ENCODE measurements around the gene DENND5B.

DENND5B gene

DNA sequence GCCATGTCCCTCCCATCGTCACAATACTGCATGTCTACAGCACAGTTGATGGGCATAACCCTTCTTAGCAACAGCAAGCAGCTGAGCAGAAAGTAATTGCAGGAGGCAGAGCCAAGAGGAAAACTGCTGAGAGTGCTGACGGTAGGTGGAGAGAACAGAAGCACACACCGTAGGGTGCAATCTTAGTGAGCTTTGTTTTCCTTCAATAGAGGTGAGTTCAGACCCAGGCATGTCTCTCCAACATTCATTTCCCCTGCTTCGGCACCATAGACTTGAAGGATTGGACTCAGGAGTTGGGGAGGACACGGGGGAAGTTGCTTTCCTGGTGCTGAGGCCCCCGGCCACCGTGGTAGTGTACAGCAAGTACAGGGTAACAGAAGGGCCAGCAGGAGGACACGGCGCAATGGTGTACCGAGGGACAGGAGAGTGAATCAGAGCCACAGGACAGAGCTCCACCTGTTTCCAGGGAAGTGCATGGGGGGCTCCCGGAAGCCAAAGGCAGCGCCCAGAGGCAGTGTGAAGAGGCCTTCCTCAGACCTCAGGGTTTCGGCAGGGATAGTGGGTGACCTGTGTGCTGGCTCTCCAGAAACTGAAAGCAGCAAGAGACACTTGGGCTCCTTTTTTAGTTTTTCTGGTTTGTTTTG is 228.7 kb downstream of the DENND5B start:
- TF ChIP-seq, protein P1, sequence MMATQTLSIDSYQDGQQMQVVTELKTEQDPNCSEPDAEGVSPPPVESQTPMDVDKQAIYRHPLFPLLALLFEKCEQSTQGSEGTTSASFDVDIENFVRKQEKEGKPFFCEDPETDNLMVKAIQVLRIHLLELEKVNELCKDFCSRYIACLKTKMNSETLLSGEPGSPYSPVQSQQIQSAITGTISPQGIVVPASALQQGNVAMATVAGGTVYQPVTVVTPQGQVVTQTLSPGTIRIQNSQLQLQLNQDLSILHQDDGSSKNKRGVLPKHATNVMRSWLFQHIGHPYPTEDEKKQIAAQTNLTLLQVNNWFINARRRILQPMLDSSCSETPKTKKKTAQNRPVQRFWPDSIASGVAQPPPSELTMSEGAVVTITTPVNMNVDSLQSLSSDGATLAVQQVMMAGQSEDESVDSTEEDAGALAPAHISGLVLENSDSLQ (IDR thresholded peaks at IDR 0.05): peak; percentile 28; the same call in 1 of the 2 replicates
- TF ChIP-seq ELF4 (IDR thresholded peaks at IDR 0.05): no peak
- CTCF ChIA-PET: interaction anchor here (1.7 kb wide), 1 partner anchor 10 kb away, joined by 3 read pairs; no protein-coding TSS in a partner anchor
- DNase-seq (ENCODE audit: extremely low spot score): peak; percentile 23
- POLR2A ChIA-PET: interaction anchor here (0.8 to 1.9 kb wide), 3 partner anchors 9 to 36 kb away, joined by 3 to 9 read pairs (median 4); partner anchors contain the start of gene SINHCAF

DNA sequence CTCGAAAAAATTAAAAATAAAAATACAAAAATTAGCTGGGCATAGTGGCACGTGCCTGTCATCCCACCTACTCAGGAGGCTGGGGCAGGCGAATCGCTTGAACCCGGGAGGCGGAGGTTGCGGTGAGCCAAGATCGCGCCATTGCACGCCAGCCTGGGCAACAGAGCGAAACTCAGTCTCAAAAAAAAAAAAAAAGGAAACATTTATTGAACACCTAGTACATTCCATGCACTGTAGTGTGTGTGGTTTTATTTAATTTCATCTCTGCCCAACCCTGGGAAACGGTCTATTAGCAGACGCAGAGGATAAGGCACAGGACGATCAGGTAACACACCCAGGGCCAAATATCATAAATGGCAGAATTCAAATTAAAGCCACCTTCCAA is 229.2 kb downstream of the DENND5B start:
- ChIA-PET CTCF (no interaction called here), POLR2A (interaction anchor here (0.8 to 1.9 kb wide), 3 partner anchors 8 to 35 kb away, joined by 3 to 9 read pairs (median 4); partner anchors contain the start of gene SINHCAF)
- no peak for DNase-seq (ENCODE audit: extremely low spot score)
- no peak for TF ChIP-seq HDGF (IDR thresholded peaks at IDR 0.05; ENCODE audit: borderline replicate concordance)
- no peak for TF ChIP-seq BHLHE40 (IDR thresholded peaks at IDR 0.05; ENCODE audit: borderline replicate concordance)

DNA sequence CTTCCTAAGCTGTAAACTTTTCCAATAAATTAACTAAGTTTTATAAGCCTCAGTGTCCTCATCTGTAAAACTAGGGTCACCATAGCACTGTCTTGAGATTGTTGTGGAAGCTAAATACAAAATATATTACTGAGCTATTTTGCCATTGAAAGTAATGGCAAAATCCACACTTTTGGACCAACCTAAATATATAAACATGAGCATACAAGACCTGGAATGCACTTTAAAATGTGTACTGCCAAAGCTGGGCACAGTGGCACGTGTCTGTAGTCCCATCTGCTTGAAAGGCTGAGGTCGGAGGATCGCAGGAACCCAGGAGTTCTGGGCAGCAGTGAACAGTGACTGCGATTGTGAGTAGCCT is 235.2 kb downstream of the DENND5B start:
- no peak for TF ChIP-seq SUZ12 (IDR thresholded peaks at IDR 0.05)
- no peak for TF ChIP-seq FOXM1 (IDR thresholded peaks at IDR 0.05; ENCODE audit: borderline replicate concordance)
- TF ChIP-seq ARNT (IDR thresholded peaks at IDR 0.05): no peak
- TF ChIP-seq BHLHE40 (IDR thresholded peaks at IDR 0.05; ENCODE audit: borderline replicate concordance): no peak
- no peak for TF ChIP-seq FOXK2 (IDR thresholded peaks at IDR 0.05)
- TF ChIP-seq NFRKB (IDR thresholded peaks at IDR 0.05): no peak
- TF ChIP-seq ZNF384 (IDR thresholded peaks at IDR 0.05): no peak
- no peak for TF ChIP-seq FOXA1 (IDR thresholded peaks at IDR 0.05)
- no peak for TF ChIP-seq LEF1 (IDR thresholded peaks at IDR 0.05; ENCODE audit: borderline replicate concordance)
- no peak for TF ChIP-seq SP1 (IDR thresholded peaks at IDR 0.05)
- TF ChIP-seq TARDBP (IDR thresholded peaks at IDR 0.05): no peak
- TF ChIP-seq L3MBTL2 (conservative IDR thresholded peaks at IDR 0.05): no peak
- no peak for TF ChIP-seq ELF4 (IDR thresholded peaks at IDR 0.05)
- TF ChIP-seq HDGF (IDR thresholded peaks at IDR 0.05; ENCODE audit: borderline replicate concordance): no peak
- no peak for TF ChIP-seq CTBP1 (IDR thresholded peaks at IDR 0.05; ENCODE audit: borderline replicate concordance)
- TF ChIP-seq, protein P1 (IDR thresholded peaks at IDR 0.05): no peak
- DNase-seq (ENCODE audit: extremely low spot score): no peak
- POLR2A ChIA-PET: no interaction called here
- CTCF ChIA-PET: no interaction called here

DNA sequence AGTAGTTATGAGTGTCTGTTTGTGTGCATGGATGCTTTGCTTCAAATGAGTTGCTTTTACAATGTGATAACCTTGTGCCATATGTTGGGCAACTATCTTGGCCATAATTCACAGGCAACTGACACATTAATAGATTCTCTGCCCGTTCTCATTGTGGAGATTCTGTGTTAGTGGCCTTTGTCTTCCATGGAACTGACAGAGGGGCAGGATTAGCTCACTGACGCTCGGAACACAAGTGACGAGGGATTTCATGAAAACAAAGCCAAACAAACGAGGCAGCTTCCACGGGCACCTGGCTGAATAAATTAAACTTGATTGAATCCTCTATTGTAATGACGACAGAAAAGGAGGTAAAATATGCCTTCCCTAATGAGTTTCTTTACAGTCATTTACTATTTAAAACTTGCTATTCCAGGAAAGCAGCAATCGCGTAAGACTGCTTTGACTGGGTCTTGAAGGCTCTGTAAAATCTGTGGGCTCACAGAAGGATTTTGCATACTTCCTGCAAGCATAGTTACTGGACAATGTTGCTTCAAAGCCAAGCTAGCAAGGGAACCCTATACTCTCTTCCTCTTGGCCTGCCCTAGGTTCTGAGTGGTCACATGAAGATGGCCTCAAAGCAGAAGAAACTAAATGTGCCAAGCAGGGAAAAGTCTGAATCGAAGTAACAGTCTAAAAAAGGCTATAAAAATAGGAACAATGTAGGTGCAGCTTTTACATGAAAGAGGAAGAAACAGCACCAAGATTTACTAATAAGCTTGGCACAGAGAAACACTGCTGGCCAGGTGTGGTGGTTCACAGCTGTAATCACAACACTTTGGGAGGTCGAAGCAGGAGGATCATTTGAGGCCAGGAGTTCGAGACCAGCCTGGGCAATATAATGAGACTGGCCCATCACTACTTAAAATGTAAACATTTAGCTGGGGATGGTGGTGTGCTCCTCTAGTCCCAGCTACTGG is 236.9 kb downstream of the DENND5B start:
- DNase-seq (ENCODE audit: extremely low spot score): no peak
- CTCF ChIA-PET: interaction anchor here (0.5 to 1.4 kb wide), 4 partner anchors 13 to 405 kb away, joined by 3 to 4 read pairs (median 3); no protein-coding TSS in a partner anchor
- POLR2A ChIA-PET: interaction anchor here (1.2 kb wide), 1 partner anchor 8 kb away, joined by 4 read pairs; no protein-coding TSS in a partner anchor
- TF ChIP-seq L3MBTL2 (conservative IDR thresholded peaks at IDR 0.05): no peak
- TF ChIP-seq, protein P1 (IDR thresholded peaks at IDR 0.05): peak; percentile 91

DNA sequence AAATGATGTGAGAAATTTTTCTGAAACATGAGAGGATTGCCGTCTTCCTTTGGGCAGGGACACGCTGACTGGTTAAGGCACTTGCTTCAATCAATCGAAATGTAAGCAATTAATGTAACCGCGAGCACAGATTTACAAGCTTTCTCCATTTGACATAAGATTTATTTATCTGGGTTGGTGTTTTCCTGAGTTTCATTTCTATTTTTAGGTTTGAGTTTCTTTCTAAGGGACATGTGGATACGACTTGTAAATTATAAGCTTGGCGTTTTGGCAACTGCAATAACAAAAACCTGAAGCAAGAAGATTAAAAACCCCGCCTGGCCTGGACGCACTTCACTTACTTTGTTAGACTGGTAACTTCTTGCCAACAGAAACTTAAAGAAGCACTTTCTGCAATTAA is 244.7 kb downstream of the DENND5B start:
- POLR2A ChIA-PET: interaction anchor here (1.0 to 1.7 kb wide), 3 partner anchors 20 to 313 kb away, joined by 3 to 8 read pairs (median 6); partner anchors contain the start of genes ETFBKMT and SINHCAF

DNA sequence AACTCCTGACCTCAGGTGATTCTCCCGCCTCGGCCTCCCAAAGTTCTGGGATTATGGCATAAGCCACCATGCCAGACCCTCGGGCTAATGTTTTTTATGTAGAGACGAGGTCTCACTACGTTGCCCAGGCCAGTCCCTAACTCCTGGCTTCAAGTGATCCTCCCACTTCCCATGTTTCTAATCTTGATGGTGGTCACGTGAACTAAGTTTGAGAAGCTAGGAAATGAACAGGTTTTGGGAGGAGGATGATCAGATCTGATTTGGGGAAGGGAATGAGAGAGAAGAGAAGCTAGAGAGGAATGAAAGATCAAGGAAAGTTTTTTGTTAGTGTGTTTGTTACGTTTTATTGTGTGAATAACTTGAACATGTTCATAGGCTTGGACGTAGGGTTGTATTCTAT is 247.8 kb downstream of the DENND5B start:
- TF ChIP-seq LEF1 (IDR thresholded peaks at IDR 0.05; ENCODE audit: borderline replicate concordance): no peak
- no peak for TF ChIP-seq SP1 (IDR thresholded peaks at IDR 0.05)
- no peak for TF ChIP-seq BHLHE40 (IDR thresholded peaks at IDR 0.05; ENCODE audit: borderline replicate concordance)
- TF ChIP-seq FOXM1 (IDR thresholded peaks at IDR 0.05; ENCODE audit: borderline replicate concordance): no peak
- TF ChIP-seq HDGF (IDR thresholded peaks at IDR 0.05; ENCODE audit: borderline replicate concordance): no peak
- TF ChIP-seq ZNF384 (IDR thresholded peaks at IDR 0.05): no peak
- TF ChIP-seq TARDBP (IDR thresholded peaks at IDR 0.05): no peak
- TF ChIP-seq ARNT (IDR thresholded peaks at IDR 0.05): no peak
- no peak for TF ChIP-seq L3MBTL2 (conservative IDR thresholded peaks at IDR 0.05)
- no peak for TF ChIP-seq FOXK2 (IDR thresholded peaks at IDR 0.05)
- no peak for TF ChIP-seq FOXA1 (IDR thresholded peaks at IDR 0.05)
- TF ChIP-seq, protein P1 (IDR thresholded peaks at IDR 0.05): no peak
- no peak for TF ChIP-seq ELF4 (IDR thresholded peaks at IDR 0.05)
- no peak for TF ChIP-seq CTBP1 (IDR thresholded peaks at IDR 0.05; ENCODE audit: borderline replicate concordance)
- TF ChIP-seq NFRKB (IDR thresholded peaks at IDR 0.05): no peak
- TF ChIP-seq SUZ12 (IDR thresholded peaks at IDR 0.05): no peak
- no peak for DNase-seq (ENCODE audit: extremely low spot score)
- CTCF ChIA-PET: no interaction called here
- POLR2A ChIA-PET: no interaction called here

More for the DNA sequence above, 244.7 kb downstream of the DENND5B start:
- CTCF ChIA-PET: interaction anchor here (0.6 kb wide), 1 partner anchor 57 kb away, joined by 4 read pairs; no protein-coding TSS in a partner anchor
- no peak for DNase-seq (ENCODE audit: extremely low spot score)
- TF ChIP-seq, protein P1 (IDR thresholded peaks at IDR 0.05): peak; percentile 69
- TF ChIP-seq SUZ12 (IDR thresholded peaks at IDR 0.05) (no peak), HDGF (IDR thresholded peaks at IDR 0.05; ENCODE audit: borderline replicate concordance) (no peak), L3MBTL2 (conservative IDR thresholded peaks at IDR 0.05) (no peak), BHLHE40 (IDR thresholded peaks at IDR 0.05; ENCODE audit: borderline replicate concordance) (no peak)

Data from HEK293T (cell line).